ENCODE measurements around the gene CUX1. TPM values are rescaled to one million over a fixed set of nuclear protein-coding genes. Genes with fewer than 3 reads are reported as not detected.

Gene CUX1
- total RNA-seq, 1 donor from 2014 or later = 66.4 TPM

- H3K4me3 Mint-ChIP-seq = no peak overlapping the region
These were observed 228.4 kb downstream of the CUX1 start for GRCh38 chr7:102045681-102046372.

GRCh38 chr7:102046373-102047117 lies 229.1 kb downstream of the CUX1 start:
- peaks cover 2% of the 10 kb centered on the region for H3K27me3 Mint-ChIP-seq (ENCODE audit: insufficient read depth, low read depth)

More at GRCh38 chr7:102045681-102046372, 228.4 kb downstream of the CUX1 start:
- Mint-ChIP-seq H3K9me3 (no peaks in the 10 kb centered on the region), H3K27me3 (ENCODE audit: insufficient read depth, low read depth) (peaks cover 2% of the 10 kb centered on the region), H3K36me3 (peaks cover 6% of the 10 kb centered on the region), H3K4me1 (peaks cover 13% of the 10 kb centered on the region), H3K27ac (no peak overlapping the region)
- Histone ChIP-seq H3K4me1 (peaks cover 2% of the 10 kb centered on the region), H3K79me2 (ENCODE audit: low read depth) (peaks cover 9% of the 10 kb centered on the region), H3K9ac (no peak overlapping the region), H2AFZ (replicated peaks) (no peak overlapping the region), H3K27ac (no peak overlapping the region), H3K27me3 (no peaks in the 10 kb centered on the region), H4K20me1 (ENCODE audit: low read depth) (peaks cover 54% of the 10 kb centered on the region), H3F3A (ENCODE audit: low read depth) (no peaks in the 10 kb centered on the region), H3K4me2 (no peak overlapping the region), H3K9me3 (ENCODE audit: low read depth) (no peaks in the 10 kb centered on the region), H3K4me3 (no peak overlapping the region), H3K36me3 (no peaks in the 10 kb centered on the region)
- TF ChIP-seq, protein P1, sequence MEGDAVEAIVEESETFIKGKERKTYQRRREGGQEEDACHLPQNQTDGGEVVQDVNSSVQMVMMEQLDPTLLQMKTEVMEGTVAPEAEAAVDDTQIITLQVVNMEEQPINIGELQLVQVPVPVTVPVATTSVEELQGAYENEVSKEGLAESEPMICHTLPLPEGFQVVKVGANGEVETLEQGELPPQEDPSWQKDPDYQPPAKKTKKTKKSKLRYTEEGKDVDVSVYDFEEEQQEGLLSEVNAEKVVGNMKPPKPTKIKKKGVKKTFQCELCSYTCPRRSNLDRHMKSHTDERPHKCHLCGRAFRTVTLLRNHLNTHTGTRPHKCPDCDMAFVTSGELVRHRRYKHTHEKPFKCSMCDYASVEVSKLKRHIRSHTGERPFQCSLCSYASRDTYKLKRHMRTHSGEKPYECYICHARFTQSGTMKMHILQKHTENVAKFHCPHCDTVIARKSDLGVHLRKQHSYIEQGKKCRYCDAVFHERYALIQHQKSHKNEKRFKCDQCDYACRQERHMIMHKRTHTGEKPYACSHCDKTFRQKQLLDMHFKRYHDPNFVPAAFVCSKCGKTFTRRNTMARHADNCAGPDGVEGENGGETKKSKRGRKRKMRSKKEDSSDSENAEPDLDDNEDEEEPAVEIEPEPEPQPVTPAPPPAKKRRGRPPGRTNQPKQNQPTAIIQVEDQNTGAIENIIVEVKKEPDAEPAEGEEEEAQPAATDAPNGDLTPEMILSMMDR (IDR thresholded peaks at IDR 0.05) = no peak
- TF ChIP-seq EZH2 (IDR thresholded peaks at IDR 0.05) (no peak), EZH2phosphoT487 (IDR thresholded peaks at IDR 0.05) (no peak)
- no peak for DNase-seq (ENCODE audit: low spot score)

DNA sequence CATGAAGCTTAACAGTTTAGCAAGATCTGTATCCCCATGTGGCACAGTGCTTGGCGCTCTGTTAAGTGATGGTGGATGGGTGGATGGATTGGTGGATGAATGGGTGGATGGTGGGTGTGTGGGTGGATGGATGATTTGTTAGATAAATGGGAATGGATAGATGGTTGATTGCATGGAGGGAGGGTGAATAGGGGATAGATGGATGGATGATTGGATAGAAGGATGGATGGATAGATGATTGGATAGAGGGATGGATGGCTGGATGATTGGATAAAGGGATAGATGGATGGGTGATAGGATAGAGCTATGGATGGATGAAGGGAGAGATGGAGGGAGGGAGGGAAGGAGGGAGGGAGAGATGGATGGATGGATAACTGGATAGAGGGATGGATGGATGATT lies 229.7 kb downstream of the CUX1 start:
- Histone ChIP-seq H3K4me2 (no peak overlapping the region), H3K9me3 (ENCODE audit: low read depth) (no peaks in the 10 kb centered on the region), H4K20me1 (ENCODE audit: low read depth) (peaks cover 51% of the 10 kb centered on the region), H3K79me2 (ENCODE audit: low read depth) (peaks cover 9% of the 10 kb centered on the region), H3K27ac (no peak overlapping the region), H3K9ac (no peak overlapping the region), H2AFZ (replicated peaks) (no peak overlapping the region), H3K27me3 (no peaks in the 10 kb centered on the region), H3F3A (ENCODE audit: low read depth) (no peaks in the 10 kb centered on the region), H3K4me1 (peaks cover 3% of the 10 kb centered on the region), H3K36me3 (no peaks in the 10 kb centered on the region), H3K4me3 (no peak overlapping the region)
- Mint-ChIP-seq H3K27ac (no peak overlapping the region), H3K36me3 (peaks cover 5% of the 10 kb centered on the region), H3K4me1 (peaks cover 13% of the 10 kb centered on the region), H3K27me3 (ENCODE audit: insufficient read depth, low read depth) (peaks cover 2% of the 10 kb centered on the region), H3K4me3 (no peak overlapping the region), H3K9me3 (no peaks in the 10 kb centered on the region)
- no peak for DNase-seq (ENCODE audit: low spot score)
- TF ChIP-seq EZH2phosphoT487 (IDR thresholded peaks at IDR 0.05) (no peak), EZH2 (IDR thresholded peaks at IDR 0.05) (no peak)
- TF ChIP-seq, protein P1 (IDR thresholded peaks at IDR 0.05) = no peak

More at GRCh38 chr7:102046373-102047117, 229.1 kb downstream of the CUX1 start:
- DNase-seq (ENCODE audit: low spot score) = no peak
- no peaks in the 10 kb centered on the region for H3F3A ChIP-seq (ENCODE audit: low read depth)
- H3K27me3 ChIP-seq = no peaks in the 10 kb centered on the region
- TF ChIP-seq EZH2phosphoT487 (IDR thresholded peaks at IDR 0.05) (no peak), EZH2 (IDR thresholded peaks at IDR 0.05) (no peak)
- TF ChIP-seq, protein P1 (IDR thresholded peaks at IDR 0.05) = no peak
- no peak overlapping the region for H2AFZ ChIP-seq (replicated peaks)
- H3K27ac Mint-ChIP-seq = no peak overlapping the region
- no peak overlapping the region for H3K4me2 ChIP-seq
- no peak overlapping the region for H3K4me3 ChIP-seq
- no peak overlapping the region for H3K4me3 Mint-ChIP-seq
- no peaks in the 10 kb centered on the region for H3K36me3 ChIP-seq
- H3K9me3 ChIP-seq (ENCODE audit: low read depth) = no peaks in the 10 kb centered on the region
- H3K79me2 ChIP-seq (ENCODE audit: low read depth) = peaks cover 9% of the 10 kb centered on the region
- H4K20me1 ChIP-seq (ENCODE audit: low read depth) = peaks cover 54% of the 10 kb centered on the region
- H3K4me1 Mint-ChIP-seq = peaks cover 13% of the 10 kb centered on the region
- H3K36me3 Mint-ChIP-seq = peaks cover 5% of the 10 kb centered on the region
- H3K27ac ChIP-seq = no peak overlapping the region
- H3K9me3 Mint-ChIP-seq = no peaks in the 10 kb centered on the region
- peaks cover 3% of the 10 kb centered on the region for H3K4me1 ChIP-seq
- no peak overlapping the region for H3K9ac ChIP-seq

Data from neural progenitor cell (in vitro differentiated cells).